BLaER1 treated with 17β-estradiol and CSF1 and Interleukin-3, amounts not matched to agents 10 nM and 100 nM (cell line): ENCODE results near the gene PRAC1.

ENCODE experiments used
- H3K27ac ChIP-seq, 11 experiments: shearing (Covaris generic); formaldehyde crosslinking; 2 replicates each; pipeline ENCODE4 v1.8.1; 2022
- H3K27me3 ChIP-seq, 11 experiments: shearing (Covaris generic); formaldehyde crosslinking; 2 replicates each; pipeline ENCODE4 v1.8.1; 2022
- H3K36me3 ChIP-seq, 11 experiments: shearing (Covaris generic); formaldehyde crosslinking; 2 replicates each; pipeline ENCODE4 v1.8.1; 2022
- H3K4me1 ChIP-seq, 10 experiments: shearing (Covaris generic); formaldehyde crosslinking; 2 replicates each; pipeline ENCODE4 v1.8.1; 2022
- H3K4me2 ChIP-seq, 11 experiments: shearing (Covaris generic); formaldehyde crosslinking; 2 replicates each; pipeline ENCODE4 v1.8.1; 2022
- H3K4me3 ChIP-seq, 10 experiments: shearing (Covaris generic); formaldehyde crosslinking; 2 replicates each; pipeline ENCODE4 v1.8.1; 2022
- H3K9ac ChIP-seq, 11 experiments: shearing (Covaris generic); formaldehyde crosslinking; 2 replicates each; pipeline ENCODE4 v1.8.1; 2022
- H3K9me3 ChIP-seq, 11 experiments: shearing (Covaris generic); formaldehyde crosslinking; replicated peaks in 1 of 11; 2 replicates each; pipeline ENCODE4 v1.8.1; 2022
- H4K20me1 ChIP-seq, 11 experiments: shearing (Covaris generic); formaldehyde crosslinking; 2 replicates each; pipeline ENCODE4 v1.8.1; 2022
- Cebpa-rat ChIP-seq, 11 experiments: shearing (Covaris generic); IDR thresholded peaks; 2 replicates each; pipeline ENCODE4 v1.8.1; 2022

The PRAC1 gene

GRCh38 chr17:48676963-48677558 is 45.3 kb downstream of the PRAC1 start:
- H3K27ac ChIP-seq, result no peak overlapping the region
- peaks cover 0 to 11% (median 0%) of the 10 kb centered on the region in 11 experiments; a peak in 2 of 22 replicates for H4K20me1 ChIP-seq
- H3K4me3 ChIP-seq, result no peak overlapping the region
- no peaks in the 10 kb centered on the region for H3K36me3 ChIP-seq
- H3K9me3 ChIP-seq, result no peaks in the 10 kb centered on the region
- H3K4me2 ChIP-seq, result 0 out of 22 replicates have a peak overlapping the region, but pooled peaks of 1 of the 11 experiments have one; percentile 6
- peak in 2 of 11 experiments; percentile 34 to 50; a peak in 1 of 22 replicates for TF ChIP-seq Cebpa-rat (IDR thresholded peaks at IDR 0.05)
- H3K9ac ChIP-seq, result no peak overlapping the region
- peaks cover 19 to 53% (median 41%) of the 10 kb centered on the region in 11 experiments for H3K27me3 ChIP-seq
- peaks cover 0 to 6% (median 2%) of the 10 kb centered on the region in 10 experiments; a peak in 6 of 20 replicates for H3K4me1 ChIP-seq

- Histone ChIP-seq H3K4me3 (no peak overlapping the region), H3K9me3 (no peaks in the 10 kb centered on the region), H3K9ac (no peak overlapping the region), H3K27ac (no peak overlapping the region), H4K20me1 (peaks cover 0 to 3% (median 0%) of the 10 kb centered on the region in 11 experiments; a peak in 1 of 22 replicates), H3K4me2 (peak overlapping the region in 4 of 11 experiments; percentile 24 to 38 (median 34); a peak in 2 of 22 replicates), H3K27me3 (peaks cover 6 to 21% (median 16%) of the 10 kb centered on the region in 11 experiments), H3K4me1 (peaks cover 0 to 4% (median 0%) of the 10 kb centered on the region in 10 experiments; a peak in 2 of 20 replicates), H3K36me3 (no peaks in the 10 kb centered on the region)
- no peak for TF ChIP-seq Cebpa-rat (IDR thresholded peaks at IDR 0.05)
Measured at GRCh38 chr17:48672340-48672739, 50.0 kb downstream of the PRAC1 start.
